K562 (cell line): ENCODE measurements around the gene INTS6. TPM values are rescaled to one million over a fixed set of nuclear protein-coding genes. Genes with fewer than 3 reads are reported as not detected.

ENCODE experiments used
- ATAC-seq: fragments of 200-7000 bp; cut with Tn5 transposase; 3 replicates; pipeline ENCODE4 v1.9.1; 2020; ENCODE audit warnings: moderate library complexity
- BruUV-seq: library from RNA; stranded (reverse); fragments of 400-500 nt; replicated peaks from 2 replicates; lab custom pipeline; 2021; lab: Mats Ljungman, UMichigan
- CTCF ChIA-PET: fragments of 300-600 bp; formaldehyde crosslinking; extraction: SDS; loops from one replicate; lab custom pipeline; 2021; ENCODE audit warnings: low intra/inter-chr PET ratio; lab: Yijun Ruan, JAX
- POLR2A ChIA-PET: fragments of 300-600, 350-650 bp; sonication (Branson Sonifier 250); formaldehyde crosslinking; extraction: SDS; loops from one replicate; lab custom pipeline; 2021; ENCODE audit warnings: antibody characterized with exemption, inconsistent platforms; lab: Yijun Ruan, JAX
- DNase-seq, 4 experiments: peaks; one replicate each; pipeline versions ENCODE4 v3.0.0 to v3.0.0-alpha.2; 2011 to 2018; ENCODE audit warnings: low spot score in 3 of 4, mixed read lengths in 3 of 4; ENCODE audit errors: extremely low read depth in 1 of 4
- FAIRE-seq: peaks from 2 replicates; lab custom pipeline; 2011; peaks lifted over from hg19 to GRCh38; lab: Jason Lieb, UNC
- H2AFZ ChIP-seq: 2 replicates; pipeline ENCODE4 v1.6.0; 2011; ENCODE audit warnings: low read depth, low read length, control low read depth, inconsistent platforms
- H3K27ac ChIP-seq: fragments of 200-600 bp; 3 replicates; pipeline ENCODE4 v1.8.0; 2011; ENCODE audit warnings: low read depth, mild to moderate bottlenecking, control low read depth, inconsistent platforms, low read length, moderate library complexity, mixed read lengths; ENCODE audit errors: extremely low read depth
- H3K27me3 ChIP-seq, 2 experiments: fragments of 300-600 bp in 1 of 2; 2 replicates in 1 of 2; 3 replicates in 1 of 2; pipeline versions ENCODE4 v1.6.0 to v1.8.0; 2011; ENCODE audit warnings: inconsistent platforms in 2 of 2, low read length in 2 of 2, mild to moderate bottlenecking in 1 of 2, mixed read lengths in 1 of 2, moderate library complexity in 1 of 2; ENCODE audit not compliant: control insufficient read depth in 2 of 2, insufficient read depth in 2 of 2
- H3K36me3 ChIP-seq: fragments of 300-600 bp; 3 replicates; pipeline ENCODE4 v1.8.0; 2011; ENCODE audit warnings: mild to moderate bottlenecking, low read length, inconsistent platforms; ENCODE audit not compliant: control insufficient read depth, insufficient read depth
- H3K4me1 ChIP-seq, 2 experiments: fragments of 200-600 bp in 1 of 2; replicated peaks in 1 of 2; 2 replicates in 1 of 2; 3 replicates in 1 of 2; pipeline versions ENCODE4 v1.5.1 to v1.8.0; 2011; ENCODE audit warnings: inconsistent platforms in 2 of 2, low read length in 2 of 2, mild to moderate bottlenecking in 1 of 2, mixed read lengths in 1 of 2, moderate library complexity in 1 of 2; ENCODE audit not compliant: control insufficient read depth in 2 of 2, insufficient read depth in 2 of 2
- H3K4me2 ChIP-seq: 2 replicates; pipeline ENCODE4 v1.6.1; 2011; ENCODE audit warnings: low read length, control low read depth, inconsistent platforms, mixed read lengths; ENCODE audit not compliant: insufficient read depth
- H3K4me3 ChIP-seq: fragments of 200-600 bp; sonication (generic), shearing (Covaris generic); 2 replicates; pipeline ENCODE4 v1.5.1; 2016; ENCODE audit warnings: control low read depth, inconsistent platforms
- H3K79me2 ChIP-seq: fragments of 200-600 bp; 3 replicates; pipeline ENCODE4 v1.8.0; 2011; ENCODE audit warnings: low read length, inconsistent platforms; ENCODE audit not compliant: control insufficient read depth, insufficient read depth
- H3K9ac ChIP-seq, 2 experiments: 2 replicates each; pipeline versions ENCODE4 v1.6.0 to v1.6.1; 2011; ENCODE audit warnings: low read depth in 2 of 2, low read length in 2 of 2, control low read depth in 1 of 2, inconsistent platforms in 1 of 2, mild to moderate bottlenecking in 1 of 2, mixed read lengths in 1 of 2; ENCODE audit not compliant: insufficient read depth in 1 of 2
- H3K9me1 ChIP-seq: one replicate; pipeline ENCODE4 v1.6.0; 2011; ENCODE audit warnings: inconsistent platforms, mild to moderate bottlenecking, low read length, moderate library complexity; ENCODE audit not compliant: control insufficient read depth, insufficient read depth
- H3K9me3 ChIP-seq: replicated peaks from 2 replicates; pipeline ENCODE4 v1.5.1; 2011; ENCODE audit warnings: low read depth, low read length, inconsistent platforms; ENCODE audit not compliant: control insufficient read depth, insufficient read depth
- H4K20me1 ChIP-seq: replicated peaks from 2 replicates; pipeline ENCODE4 v1.6.1; 2011; ENCODE audit warnings: low read length, inconsistent platforms, mixed read lengths; ENCODE audit not compliant: control insufficient read depth, insufficient read depth
- CBX3 ChIP-seq, 2 experiments: IDR thresholded peaks; 1 replicate in 1 of 2; 2 replicates in 1 of 2; pipeline ENCODE4 v1.6.1; 2012; ENCODE audit warnings: inconsistent platforms in 2 of 2, low read length in 2 of 2, borderline replicate concordance in 1 of 2, control low read depth in 1 of 2
- CCNT2 ChIP-seq: IDR thresholded peaks from 2 replicates; pipeline ENCODE4 v1.6.1; 2011; ENCODE audit warnings: borderline replicate concordance, low read depth, mild to moderate bottlenecking, moderate library complexity, mixed read lengths, low read length; ENCODE audit not compliant: insufficient read length; ENCODE audit errors: extremely low read depth
- CHD1 ChIP-seq: fragments of 200-600 bp; sonication (generic); IDR thresholded peaks from one replicate; pipeline ENCODE4 v1.6.1; 2012; ENCODE audit warnings: mild to moderate bottlenecking, moderate library complexity, low read length, inconsistent platforms
- CHD2 ChIP-seq: IDR thresholded peaks from 2 replicates; pipeline ENCODE4 v1.6.1; 2011; ENCODE audit warnings: low read depth, low read length
- GABPB1 ChIP-seq: sonication (generic); formaldehyde crosslinking; IDR thresholded peaks from 2 replicates; pipeline ENCODE4 v1.8.0; 2022; ENCODE audit warnings: mild to moderate bottlenecking, missing genetic modification reagents
- GATAD2B ChIP-seq: fragments of 450-650 bp; IDR thresholded peaks from 2 replicates; pipeline ENCODE4 v1.6.1; 2017; ENCODE audit warnings: mild to moderate bottlenecking, borderline replicate concordance
- KAT7 ChIP-seq: sonication (generic); formaldehyde crosslinking; IDR thresholded peaks from 2 replicates; pipeline ENCODE4 v1.8.0; 2022; ENCODE audit warnings: missing genetic modification reagents, mild to moderate bottlenecking, borderline replicate concordance
- PHF8 ChIP-seq: fragments of 200-600 bp; sonication (generic); IDR thresholded peaks from 2 replicates; pipeline ENCODE4 v1.6.1; 2012; ENCODE audit warnings: mixed run types, mild to moderate bottlenecking, inconsistent platforms, low read length, moderate library complexity, borderline replicate concordance
- POU5F1 ChIP-seq: fragments of 150-350 bp; IDR thresholded peaks from 2 replicates; pipeline ENCODE4 v1.6.1; 2014; ENCODE audit warnings: borderline replicate concordance, low read length, low read depth, mild to moderate bottlenecking; ENCODE audit not compliant: partially characterized antibody
- SPI1 ChIP-seq: IDR thresholded peaks from 2 replicates; pipeline ENCODE4 v1.6.1; 2011; ENCODE audit warnings: low read depth, low read length, control low read depth, borderline replicate concordance
- WGBS: fragments of 100-300 bp; shearing (Covaris generic); methylation state at CpG from one replicate; pipeline ENCODE4 v1.1.6; 2016; ENCODE audit warnings: low coverage, mixed read lengths; ENCODE audit not compliant: insufficient coverage; ENCODE audit errors: missing lambda C conversion rate; 5-methylcytosine and 5-hydroxymethylcytosine counted together
- in situ Hi-C: fragments of 300-500 bp; cut with MboI; formaldehyde crosslinking; loops from 4 replicates; pipeline ENCODE4 v1.15.0; 2018; ENCODE audit warnings: inconsistent platforms, mixed read lengths
- intact Hi-C: fragments of 100-400 bp; cut with micrococcal nuclease; formaldehyde crosslinking; loops from 2 replicates; pipeline ENCODE4 v1.14.2; 2022
- polyA plus RNA-seq, 8 experiments: library from polyadenylated mRNA; depleted of rRNA in 4 of 8; stranded (reverse) in 5 of 8; unstranded in 3 of 8; fragments of >200 nt; fragmentation: Nextera tagmentation in 2 of 8; fragmentation: Illumina TruSeq in 1 of 8; extraction: Ambion mirVana in 2 of 8; extraction: Trizol in 1 of 8; gene quantifications; 2 replicates each; pipeline versions ENCODE4 v1.2.1 to v1.2.3, GENCODE V29; 2011 to 2014; ENCODE audit warnings: inconsistent platforms in 1 of 8, missing spikeins in 1 of 8
- total RNA-seq, 7 experiments: library from RNA; depleted of rRNA in 6 of 7; stranded (reverse); fragments of >200 nt in 6 of 7; fragmentation: Illumina TruSeq in 2 of 7; extraction: Trizol in 2 of 7; gene quantifications; 2 replicates each; pipeline versions ENCODE4 v1.2.1 to v1.2.3, GENCODE V29; 2011 to 2021; ENCODE audit warnings: low replicate concordance in 1 of 7
- TF ChIP-seq, protein P1 (sequence below): fragments of 450-650 bp; IDR thresholded peaks from 2 replicates; pipeline ENCODE4 v1.6.1; 2016

Gene INTS6
- total and polyA plus RNA-seq, 9 of the 15 experiments (the other 6 are each of a cell fraction or from before 2014, with no cell fraction given): 3.7 to 29.8 (median 16.1) TPM

DNA sequence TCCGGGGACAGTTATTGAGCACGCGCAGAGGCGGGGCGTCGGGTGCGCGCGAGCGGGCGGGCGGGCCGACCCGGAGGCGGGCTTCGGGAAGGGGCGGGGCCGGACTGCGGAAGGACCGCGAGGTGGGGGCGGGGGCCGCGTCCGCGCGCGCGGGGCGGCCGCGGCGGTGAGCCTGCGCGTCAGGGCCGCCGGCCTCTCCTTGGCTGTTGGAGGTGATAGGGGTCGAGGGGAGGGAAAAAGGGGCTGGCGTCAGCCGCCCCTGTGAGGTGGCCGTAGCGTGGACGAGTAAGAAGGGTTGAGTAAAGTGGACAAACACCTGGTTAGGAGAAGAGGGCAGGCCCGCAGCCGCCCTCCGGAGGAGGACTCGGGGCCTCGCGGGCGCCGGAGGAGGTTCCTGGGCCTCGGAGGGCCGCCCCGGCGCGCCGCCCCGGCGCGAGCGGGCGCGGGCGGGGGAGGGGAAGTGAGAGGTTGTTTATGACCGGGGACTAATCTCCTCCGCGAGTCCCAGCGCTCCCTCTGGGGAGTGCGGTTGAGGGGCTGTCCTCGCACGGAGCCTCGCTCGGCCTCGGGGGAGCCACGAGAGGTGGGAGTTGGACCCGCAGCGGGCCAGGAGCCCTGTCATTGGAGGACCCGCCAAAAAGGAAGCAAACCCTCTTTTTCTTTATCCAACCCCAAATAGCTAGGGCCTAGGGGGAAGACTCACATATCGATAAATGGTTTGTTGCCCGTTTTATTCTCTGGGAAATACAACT lies 547 bp upstream of the INTS6 start (continued):
- TF ChIP-seq CBX3 (IDR thresholded peaks at IDR 0.05; ENCODE audit: borderline replicate concordance in 1 of 2, low read length in 2 of 2): no peak
- TF ChIP-seq, all 486 proteins: peak for 65

- H3K9me1 ChIP-seq: no peaks in the 10 kb centered on the region
- peak overlapping the region; percentile 87 for H3K4me2 ChIP-seq
- intact Hi-C loops (loop anchor here (2.0 kb wide), 1 partner anchor 139 kb away; no protein-coding TSS in a partner anchor), in situ Hi-C loops (no loop called here)
- peak overlapping the region; percentile 83 for H2AFZ ChIP-seq
- no peaks in the 10 kb centered on the region for H3K27me3 ChIP-seq
- CTCF ChIA-PET: no interaction called here
- POLR2A ChIA-PET: interaction anchor here (0.6 to 1.7 kb wide), 7 partner anchors 10 to 134 kb away, joined by 3 to 13 read pairs (median 3); no protein-coding TSS in a partner anchor
- H3K79me2 ChIP-seq: peaks cover 38% of the 10 kb centered on the region
- FAIRE-seq (no peak), ATAC-seq (peak; percentile 42), DNase-seq (peak; percentile 64 to 87 (median 70))
- H3K4me1 ChIP-seq: peaks cover 4 to 12% of the 10 kb centered on the region in 2 experiments; a peak in 3 of 5 replicates
- no TSS peak for BruUV-seq
- peak overlapping the region; percentile 90 to 99 for H3K9ac ChIP-seq
- H3K4me3 ChIP-seq: peak overlapping the region; percentile 88
- H3K36me3 ChIP-seq: peaks cover 31% of the 10 kb centered on the region
- no peaks in the 10 kb centered on the region for H4K20me1 ChIP-seq
- 0 out of 2 replicates have a peak, but pooled peaks cover 2% of the 10 kb centered on the region for H3K9me3 ChIP-seq
- H3K27ac ChIP-seq: peak overlapping the region; percentile 96
- WGBS: 0% methylated on average over 12 of the region's 92 CpGs
- peak; percentile 14; the same call in 1 of the 2 replicates for TF ChIP-seq SPI1
- TF ChIP-seq KAT7 (CRISPR knock-in tag): 0 out of 2 replicates have a peak, but pooled peaks have one; percentile 66
- peak; percentile 18; the same call in 1 of the 2 replicates for TF ChIP-seq GABPB1 (CRISPR knock-in tag)
- TF ChIP-seq CCNT2: peak; percentile 34
- TF ChIP-seq CHD1: peak; percentile 20
- no peak for TF ChIP-seq POU5F1
- peak; percentile 32; the same call in 1 of the 2 replicates for TF ChIP-seq CHD2
- peak; percentile 34; the same call in 1 of the 2 replicates for TF ChIP-seq PHF8
- TF ChIP-seq GATAD2B: 0 out of 2 replicates have a peak, but pooled peaks have one; percentile 32
- TF ChIP-seq, protein P1, sequence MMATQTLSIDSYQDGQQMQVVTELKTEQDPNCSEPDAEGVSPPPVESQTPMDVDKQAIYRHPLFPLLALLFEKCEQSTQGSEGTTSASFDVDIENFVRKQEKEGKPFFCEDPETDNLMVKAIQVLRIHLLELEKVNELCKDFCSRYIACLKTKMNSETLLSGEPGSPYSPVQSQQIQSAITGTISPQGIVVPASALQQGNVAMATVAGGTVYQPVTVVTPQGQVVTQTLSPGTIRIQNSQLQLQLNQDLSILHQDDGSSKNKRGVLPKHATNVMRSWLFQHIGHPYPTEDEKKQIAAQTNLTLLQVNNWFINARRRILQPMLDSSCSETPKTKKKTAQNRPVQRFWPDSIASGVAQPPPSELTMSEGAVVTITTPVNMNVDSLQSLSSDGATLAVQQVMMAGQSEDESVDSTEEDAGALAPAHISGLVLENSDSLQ: peak; percentile 86
These were observed 1.1 kb downstream of the INTS6 start for GRCh38 chr13:51451467-51452360.
